ENCODE results near the gene SNX14. TPM values are rescaled to one million over a fixed set of nuclear protein-coding genes. Genes with fewer than 3 reads are reported as not detected.
"Not testable (repeated sequence)": the region's sequence is repeated elsewhere in the genome, so short reads cannot be mapped to it uniquely, and the experiment has no call there.

The SNX14 gene
- total RNA-seq, 1 experiment from 2014 or later, result 65.4 TPM

DNA sequence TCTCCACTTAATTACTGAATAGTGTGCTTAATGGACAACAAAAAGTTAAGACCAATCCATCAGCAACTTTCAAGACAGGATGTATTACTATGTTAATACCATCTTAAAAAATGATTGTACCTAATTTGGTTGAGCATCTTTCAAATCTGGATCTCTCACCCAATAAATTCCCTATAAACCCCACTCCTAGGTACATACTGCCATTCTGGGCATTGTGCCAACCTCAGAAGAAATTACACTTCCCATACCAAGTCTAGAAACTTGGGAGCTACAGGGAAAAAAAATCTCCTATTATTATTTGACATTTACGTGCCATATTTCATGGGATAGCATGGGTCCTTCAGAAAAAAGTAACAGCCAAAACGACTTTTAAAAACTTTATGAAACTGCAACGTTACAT lies 43.9 kb upstream of the SNX14 start:
- peaks cover 79% of the 10 kb centered on the region for H3K36me3 ChIP-seq (ENCODE audit: low read depth, low read length)
- H3K9me2 ChIP-seq (replicated peaks; ENCODE audit: low read length), result no peaks in the 10 kb centered on the region
- H3K9me3 ChIP-seq (ENCODE audit: low read length), result no peaks in the 10 kb centered on the region
- peaks cover 81% of the 10 kb centered on the region for H4K20me1 ChIP-seq (ENCODE audit: low read length)
- ChIA-PET POLR2A (ENCODE audit: unreplicated experiment) (no interaction called here), CTCF (no interaction called here)
- TF ChIP-seq EZH2phosphoT487 (IDR thresholded peaks at IDR 0.05; ENCODE audit: borderline replicate concordance, low read length) (no peak), EZH2 (IDR thresholded peaks at IDR 0.05; ENCODE audit: low read length, unreplicated experiment) (no peak)
- TF ChIP-seq, protein P1, sequence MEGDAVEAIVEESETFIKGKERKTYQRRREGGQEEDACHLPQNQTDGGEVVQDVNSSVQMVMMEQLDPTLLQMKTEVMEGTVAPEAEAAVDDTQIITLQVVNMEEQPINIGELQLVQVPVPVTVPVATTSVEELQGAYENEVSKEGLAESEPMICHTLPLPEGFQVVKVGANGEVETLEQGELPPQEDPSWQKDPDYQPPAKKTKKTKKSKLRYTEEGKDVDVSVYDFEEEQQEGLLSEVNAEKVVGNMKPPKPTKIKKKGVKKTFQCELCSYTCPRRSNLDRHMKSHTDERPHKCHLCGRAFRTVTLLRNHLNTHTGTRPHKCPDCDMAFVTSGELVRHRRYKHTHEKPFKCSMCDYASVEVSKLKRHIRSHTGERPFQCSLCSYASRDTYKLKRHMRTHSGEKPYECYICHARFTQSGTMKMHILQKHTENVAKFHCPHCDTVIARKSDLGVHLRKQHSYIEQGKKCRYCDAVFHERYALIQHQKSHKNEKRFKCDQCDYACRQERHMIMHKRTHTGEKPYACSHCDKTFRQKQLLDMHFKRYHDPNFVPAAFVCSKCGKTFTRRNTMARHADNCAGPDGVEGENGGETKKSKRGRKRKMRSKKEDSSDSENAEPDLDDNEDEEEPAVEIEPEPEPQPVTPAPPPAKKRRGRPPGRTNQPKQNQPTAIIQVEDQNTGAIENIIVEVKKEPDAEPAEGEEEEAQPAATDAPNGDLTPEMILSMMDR (conservative IDR thresholded peaks at IDR 0.05; ENCODE audit: low read depth, low read length), result no peak
- peaks cover 97% of the 10 kb centered on the region for H3K79me2 ChIP-seq (ENCODE audit: low read length)
- no peaks in the 10 kb centered on the region for H3K27me3 ChIP-seq (ENCODE audit: low read length)
- H3K27ac ChIP-seq (ENCODE audit: low read length), result no peak overlapping the region
- H3K4me3 ChIP-seq (ENCODE audit: low read length), result no peak overlapping the region
- BruUV-seq (replicated peaks), result no TSS peak
- intact Hi-C loops (cut with micrococcal nuclease), result no loop called here
- ATAC-seq, result no peak
- no peak overlapping the region for H3K9ac ChIP-seq (ENCODE audit: low read length)
- H3F3A ChIP-seq (ENCODE audit: low read length, unreplicated experiment), result no peaks in the 10 kb centered on the region
- H2AFZ ChIP-seq (ENCODE audit: low read length), result no peak overlapping the region
- H3K4me2 ChIP-seq (ENCODE audit: low read length), result no peak overlapping the region
- peaks cover 7% of the 10 kb centered on the region for H3K4me1 ChIP-seq (ENCODE audit: insufficient read depth, low read length)
- no peak for DNase-seq

DNA sequence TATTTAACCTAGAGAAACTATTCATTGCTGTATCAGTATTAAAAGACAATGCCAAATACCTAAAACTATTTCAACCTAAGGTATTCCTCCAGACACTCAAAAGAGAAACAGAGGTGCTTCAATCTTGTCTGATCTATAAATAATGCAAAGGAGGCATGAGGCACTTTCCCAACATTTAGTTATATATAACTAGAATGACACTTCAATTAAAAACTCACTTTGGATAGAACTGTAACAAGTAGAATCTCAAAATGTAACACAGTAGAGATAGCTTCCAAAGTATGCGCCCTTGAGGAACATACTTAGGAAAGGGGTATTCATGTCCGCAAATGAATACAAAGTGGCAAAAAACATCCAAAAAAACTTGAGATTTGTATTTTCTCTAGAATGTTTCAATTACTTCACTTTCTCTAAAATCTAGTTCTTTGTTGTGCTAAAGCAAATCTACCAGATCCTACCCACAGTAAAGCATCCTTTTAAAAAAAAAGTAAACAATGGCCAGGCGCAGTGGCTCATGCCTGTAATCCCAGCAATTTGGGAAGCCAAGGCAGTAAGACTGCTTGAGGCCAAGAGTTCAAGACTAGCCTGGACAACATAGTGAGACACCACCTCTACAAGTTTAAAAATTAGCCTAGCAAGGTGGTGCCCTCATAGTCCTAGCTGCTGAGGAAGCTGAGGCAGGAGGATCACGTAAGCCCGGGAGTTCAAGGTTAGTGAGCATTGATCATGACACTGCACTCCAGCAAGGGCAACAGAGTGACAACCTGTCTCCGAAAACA lies 38.7 kb upstream of the SNX14 start:
- POLR2A ChIA-PET (ENCODE audit: unreplicated experiment), result interaction anchor here (0.6 kb wide), 1 partner anchor 46 kb away, joined by 3 read pairs; no protein-coding TSS in a partner anchor
- Histone ChIP-seq H3K27me3 (ENCODE audit: low read length) (no peaks in the 10 kb centered on the region), H3K9me3 (ENCODE audit: low read length) (no peaks in the 10 kb centered on the region), H3K36me3 (ENCODE audit: low read depth, low read length) (peaks cover 80% of the 10 kb centered on the region), H3K79me2 (ENCODE audit: low read length) (peaks cover 96% of the 10 kb centered on the region), H3K9ac (ENCODE audit: low read length) (no peak overlapping the region), H2AFZ (ENCODE audit: low read length) (no peak overlapping the region), H3K9me2 (replicated peaks; ENCODE audit: low read length) (no peaks in the 10 kb centered on the region), H3K27ac (ENCODE audit: low read length) (no peak overlapping the region), H3K4me3 (ENCODE audit: low read length) (no peak overlapping the region), H3K4me2 (ENCODE audit: low read length) (no peak overlapping the region), H3F3A (ENCODE audit: low read length, unreplicated experiment) (no peaks in the 10 kb centered on the region), H3K4me1 (ENCODE audit: insufficient read depth, low read length) (no peaks in the 10 kb centered on the region), H4K20me1 (ENCODE audit: low read length) (peaks cover 75% of the 10 kb centered on the region)
- CTCF ChIA-PET, result no interaction called here
- DNase-seq (no peak), ATAC-seq (no peak)
- no TSS peak for BruUV-seq (replicated peaks)
- intact Hi-C loops (cut with micrococcal nuclease), result no loop called here
- TF ChIP-seq EZH2 (IDR thresholded peaks at IDR 0.05; ENCODE audit: low read length, unreplicated experiment), result no peak
- no peak for TF ChIP-seq EZH2phosphoT487 (IDR thresholded peaks at IDR 0.05; ENCODE audit: borderline replicate concordance, low read length)
- TF ChIP-seq, protein P1 (conservative IDR thresholded peaks at IDR 0.05; ENCODE audit: low read depth, low read length), result no peak

DNA sequence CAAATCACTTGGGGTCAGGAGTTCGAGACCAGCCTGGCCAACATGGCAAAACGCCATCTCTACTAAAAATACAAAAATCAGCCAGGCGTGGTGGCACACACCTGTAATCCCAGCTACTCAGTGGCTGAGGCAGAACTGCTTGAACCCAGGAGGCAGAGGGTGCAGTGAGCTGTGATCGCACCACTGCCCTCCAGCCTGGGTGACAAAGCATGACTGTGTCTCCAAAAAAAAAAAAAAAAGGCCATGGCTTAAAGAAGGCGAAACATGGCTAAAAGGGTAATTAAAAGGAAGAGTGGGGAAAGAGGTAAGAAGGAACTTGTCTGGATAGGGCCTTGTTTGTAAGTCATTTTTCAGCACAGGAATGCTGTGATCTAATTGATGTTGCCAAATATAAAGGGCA lies 37.5 kb upstream of the SNX14 start:
- H3K27me3 ChIP-seq (ENCODE audit: low read length); H3K27ac ChIP-seq (ENCODE audit: low read length); intact Hi-C loops (cut with micrococcal nuclease); ATAC-seq; POLR2A ChIA-PET (ENCODE audit: unreplicated experiment); H3K9me3 ChIP-seq (ENCODE audit: low read length); CTCF ChIA-PET; H3K9me2 ChIP-seq (replicated peaks; ENCODE audit: low read length); H3F3A ChIP-seq (ENCODE audit: low read length, unreplicated experiment); BruUV-seq (replicated peaks); H3K9ac ChIP-seq (ENCODE audit: low read length); H3K4me3 ChIP-seq (ENCODE audit: low read length); H3K4me1 ChIP-seq (ENCODE audit: insufficient read depth, low read length); DNase-seq; H2AFZ ChIP-seq (ENCODE audit: low read length); H3K4me2 ChIP-seq (ENCODE audit: low read length): not testable (repeated sequence)
- Histone ChIP-seq H4K20me1 (ENCODE audit: low read length) (peaks cover 75% of the 10 kb centered on the region), H3K79me2 (ENCODE audit: low read length) (peaks cover 96% of the 10 kb centered on the region), H3K36me3 (ENCODE audit: low read depth, low read length) (peaks cover 78% of the 10 kb centered on the region)

Data from PC-3 (cell line).